H54 (cell line): Measurements from ENCODE around the gene CNN3.

ENCODE experiments used
- DNase-seq: peaks from one replicate; pipeline ENCODE4 v3.0.0; 2011; ENCODE audit warnings: low spot score, mixed read lengths; ENCODE audit not compliant: insufficient read length
- FAIRE-seq: peaks from 3 replicates; lab custom pipeline; 2011; peaks lifted over from hg19 to GRCh38; lab: Jason Lieb, UNC
- POLR2A ChIP-seq: IDR thresholded peaks from 2 replicates; pipeline ENCODE4 v1.6.1; 2011; ENCODE audit warnings: low read depth, mild to moderate bottlenecking, low read length

The CNN3 gene

GRCh38 chr1:94901841-94902240 lies 25.1 kb downstream of the CNN3 start:
- TF ChIP-seq POLR2A = no peak
- FAIRE-seq (no peak), DNase-seq (no peak)

- FAIRE-seq (no peak), DNase-seq (no peak)
- no peak for TF ChIP-seq POLR2A
These were observed 27.2 kb downstream of the CNN3 start for GRCh38 chr1:94899756-94900155.

GRCh38 chr1:94898491-94899385 lies 28.2 kb downstream of the CNN3 start:
- DNase-seq = no peak
- TF ChIP-seq POLR2A = no peak
- peak; percentile 15 for FAIRE-seq

DNA sequence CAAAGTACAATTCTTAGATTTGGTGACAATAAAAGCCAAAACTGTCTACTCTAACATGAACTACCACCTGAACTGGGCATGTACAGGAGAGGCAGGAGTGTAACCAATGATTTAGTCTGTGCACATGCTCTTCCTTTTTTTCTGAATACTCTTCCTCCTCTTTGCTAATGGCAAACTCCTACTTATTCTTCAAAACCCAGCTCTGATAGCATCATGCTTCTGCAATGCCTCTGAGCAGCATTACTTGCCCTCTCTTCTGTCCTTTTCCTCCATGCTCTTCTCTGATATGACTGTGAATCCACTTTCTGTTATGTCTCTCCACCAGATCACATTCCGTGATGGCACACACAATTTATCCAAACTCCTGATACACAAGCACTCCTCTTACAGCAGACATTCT lies 31.4 kb downstream of the CNN3 start:
- no peak for TF ChIP-seq POLR2A
- no peak for FAIRE-seq
- DNase-seq = no peak

DNA sequence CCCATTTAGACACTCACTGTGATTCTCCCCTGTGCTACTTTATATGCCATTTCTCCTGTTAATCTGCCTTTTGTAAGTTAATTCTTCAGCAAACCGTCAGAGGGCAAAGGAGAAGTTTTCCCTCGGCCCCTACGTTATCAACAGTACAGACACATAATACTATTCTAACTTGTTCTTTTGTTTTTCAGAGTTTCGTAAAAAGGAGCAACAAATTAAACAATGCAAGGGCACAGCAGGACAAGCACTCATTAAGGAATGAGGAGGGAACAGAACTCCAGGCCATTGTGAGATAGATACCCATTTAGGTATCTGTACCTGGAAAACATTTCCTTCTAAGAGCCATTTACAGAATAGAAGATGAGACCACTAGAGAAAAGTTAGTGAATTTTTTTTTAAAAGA lies 32.3 kb downstream of the CNN3 start:
- DNase-seq (no peak), FAIRE-seq (no peak)
- no peak for TF ChIP-seq POLR2A

- no peak for TF ChIP-seq POLR2A
- no peak for FAIRE-seq
These were observed 34.2 kb downstream of the CNN3 start for GRCh38 chr1:94892604-94893254.

GRCh38 chr1:94888201-94888600 lies 38.7 kb downstream of the CNN3 start:
- no peak for TF ChIP-seq POLR2A
- DNase-seq = no peak
- no peak for FAIRE-seq

More at GRCh38 chr1:94892604-94893254, 34.2 kb downstream of the CNN3 start:
- DNase-seq = no peak

DNA sequence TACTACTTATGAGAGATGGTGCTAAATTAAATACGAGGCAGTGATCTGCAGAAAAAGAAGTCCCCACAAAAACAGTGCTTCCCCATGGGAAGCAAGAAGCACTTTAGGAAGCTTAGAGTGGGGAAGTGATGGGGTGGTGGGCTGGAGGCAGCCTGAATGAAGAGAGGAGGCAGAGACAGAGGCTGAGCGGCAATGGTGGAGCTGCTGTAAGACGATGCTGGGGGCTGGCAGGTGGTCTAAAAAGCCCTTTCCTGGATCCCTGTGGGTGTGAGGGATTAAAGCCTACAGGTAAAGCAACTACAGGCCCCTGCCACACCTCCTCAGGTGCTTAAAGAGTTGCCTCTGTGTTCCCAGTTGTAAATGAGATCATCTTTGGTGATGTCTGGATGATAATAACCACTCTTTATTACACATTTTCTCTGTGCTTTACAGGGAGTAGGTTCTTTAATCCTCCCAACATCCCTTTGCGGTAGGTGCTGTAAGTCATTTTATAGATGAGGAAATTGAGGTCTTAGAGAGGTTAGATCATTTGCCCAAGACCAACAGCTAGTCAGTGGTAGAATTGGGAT lies 39.2 kb downstream of the CNN3 start:
- TF ChIP-seq POLR2A = no peak
- DNase-seq = no peak
- FAIRE-seq = no peak

- DNase-seq = no peak
- no peak for FAIRE-seq
- no peak for TF ChIP-seq POLR2A
These were observed 39.8 kb downstream of the CNN3 start for GRCh38 chr1:94887106-94887505.

DNA sequence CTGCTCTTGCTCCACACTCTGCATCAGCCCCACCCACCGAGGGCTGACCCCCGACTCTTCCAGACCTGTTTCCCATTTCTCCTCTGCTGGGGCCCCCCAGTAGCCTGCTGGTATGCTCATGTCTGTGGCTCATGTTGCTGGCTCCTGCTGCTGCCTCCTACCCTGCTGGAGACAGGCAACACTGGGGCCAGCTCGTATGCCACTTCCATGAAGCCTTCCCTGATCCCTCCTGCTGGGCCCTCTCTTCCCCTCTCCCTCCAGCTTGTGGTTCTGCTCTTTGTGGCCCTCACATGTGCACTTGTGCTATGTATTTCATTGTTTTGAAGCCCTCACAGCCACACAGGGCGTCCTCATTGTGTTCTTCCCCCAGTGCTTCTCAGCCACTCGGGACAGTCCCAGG lies 40.5 kb downstream of the CNN3 start:
- no peak for DNase-seq
- no peak for TF ChIP-seq POLR2A
- FAIRE-seq = no peak

DNA sequence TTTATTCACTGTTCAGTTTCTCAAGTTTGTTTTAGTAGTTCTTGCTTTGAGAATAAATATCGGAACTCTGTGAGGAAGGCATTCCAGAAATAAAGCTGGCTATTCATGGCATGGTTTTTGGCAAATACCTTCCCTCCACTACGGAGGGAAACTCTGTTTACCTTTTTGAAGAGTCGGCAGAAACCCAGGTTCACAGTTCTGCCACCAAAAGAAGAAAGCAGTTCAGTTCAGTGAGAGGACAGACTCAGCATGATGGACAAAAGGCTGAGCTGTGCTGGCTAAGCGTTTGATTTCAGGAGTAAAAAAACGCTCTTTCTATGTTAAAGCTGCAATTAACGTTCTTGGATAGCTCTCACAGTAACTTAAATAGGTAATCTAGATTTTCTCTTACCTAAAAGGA lies 42.4 kb downstream of the CNN3 start:
- FAIRE-seq = no peak
- DNase-seq = no peak
- no peak for TF ChIP-seq POLR2A

- FAIRE-seq (no peak), DNase-seq (peak; percentile 15)
- TF ChIP-seq POLR2A = no peak
These were observed 42.8 kb downstream of the CNN3 start for GRCh38 chr1:94884106-94884505.

DNA sequence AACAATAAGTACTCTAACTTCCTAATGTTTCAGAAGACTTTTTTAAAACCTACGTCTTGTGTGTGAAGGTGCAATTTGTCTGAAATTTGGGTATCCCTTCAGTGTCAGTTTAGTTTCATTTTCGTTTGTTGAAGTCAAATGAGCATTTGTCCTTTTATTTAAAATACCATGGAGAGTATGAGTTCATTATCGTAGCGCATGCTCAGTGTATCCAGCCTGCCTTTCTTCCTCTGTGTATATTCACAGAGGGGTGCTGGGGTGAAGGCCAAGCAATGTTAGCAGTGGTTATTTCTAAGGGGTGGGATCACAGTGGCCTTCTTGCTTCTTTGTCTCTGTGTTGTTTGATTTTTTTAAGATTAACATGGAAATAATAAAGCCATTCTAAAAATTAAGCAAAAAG lies 43.2 kb downstream of the CNN3 start:
- DNase-seq = no peak
- FAIRE-seq = no peak
- TF ChIP-seq POLR2A = no peak

GRCh38 chr1:94878329-94878728 lies 48.6 kb downstream of the CNN3 start:
- TF ChIP-seq POLR2A = no peak
- DNase-seq = no peak
- FAIRE-seq = no peak
